Mucosa of descending colon (tissue), 3 donors: ENCODE data around the gene LACTB. TPM values are rescaled to one million over a fixed set of nuclear protein-coding genes. Genes with fewer than 3 reads are reported as not detected.

Experiments
- ATAC-seq: fragments of 200-7000 bp; cut with Tn5 transposase; one replicate; pipeline ENCODE4 v1.9.1; 2020; ENCODE audit warnings: mild to moderate bottlenecking, moderate library complexity
- DNase-seq, 3 donors: peaks; one replicate each; pipeline ENCODE4 v3.0.0-alpha.2; 2020
- H3K36me3 ChIP-seq: fragments of 200-600 bp; one replicate; pipeline ENCODE4 v1.8.0; 2021; ENCODE audit warnings: low read depth, mild to moderate bottlenecking
- H3K4me1 ChIP-seq: fragments of 200-600 bp; one replicate; pipeline ENCODE4 v1.8.0; 2021; ENCODE audit warnings: low read depth, mild to moderate bottlenecking
- H3K4me3 ChIP-seq: fragments of 200-600 bp; one replicate; pipeline ENCODE4 v1.8.0; 2021; ENCODE audit warnings: mild to moderate bottlenecking
- H3K9me3 ChIP-seq: fragments of 200-600 bp; one replicate; pipeline ENCODE4 v1.8.0; 2021; ENCODE audit warnings: mild to moderate bottlenecking
- intact Hi-C, 2 donors: fragments of 100-400 bp; cut with DNase I in 1 of 2; cut with micrococcal nuclease in 1 of 2; formaldehyde crosslinking; loops; one replicate each; pipeline versions ENCODE4 v1.11.0 to v1.11.1; 2022; cut with DNase I, micrococcal nuclease
- total RNA-seq, 3 donors: library from RNA; stranded (reverse); fragmentation: NEBNext Ultra II Directional in 2 of 3; extraction: Animal tissue kit (Norgen Biotek cat#: 25700) in 2 of 3; gene quantifications; one replicate each; pipeline versions ENCODE4 v1.2.1 to v1.2.4, GENCODE V29; 2021 to 2023
- TF ChIP-seq, protein P1 (sequence below): fragments of 200-600 bp; IDR thresholded peaks from one replicate; pipeline ENCODE4 v1.8.0; 2022; ENCODE audit warnings: antibody characterized with exemption, mild to moderate bottlenecking
- donor health status: DM: no; HTN: no; CAD: no; lungs with moderate emphysema.
- donor health status: DM: no; HTN: no; CAD: no.
- donor health status: DM: no; HTN: yes; CAD: no.

The LACTB gene
- total RNA-seq, 3 donors from 2014 or later, result 19.8 to 24.0 (median 21.1) TPM

DNA sequence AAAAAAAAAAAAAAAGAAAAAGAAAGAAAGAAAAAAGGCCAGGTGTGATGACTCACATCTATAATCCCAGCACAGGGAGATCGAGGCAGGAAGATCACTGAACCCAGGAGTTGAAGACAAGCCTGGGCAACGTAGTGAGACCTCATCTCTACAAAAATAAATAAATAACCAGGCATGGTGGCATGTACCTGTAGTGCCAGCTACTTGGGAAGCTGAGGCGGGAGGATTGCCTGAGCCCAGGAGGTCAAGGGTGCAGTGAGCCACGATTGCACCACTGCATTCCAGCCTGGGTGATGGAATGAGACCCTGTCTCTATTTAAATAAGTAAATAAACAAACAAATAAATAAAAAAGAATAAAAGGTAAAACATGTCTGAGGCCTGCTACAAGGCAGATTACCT is 39.3 kb upstream of the LACTB start:
- TF ChIP-seq, protein P1, sequence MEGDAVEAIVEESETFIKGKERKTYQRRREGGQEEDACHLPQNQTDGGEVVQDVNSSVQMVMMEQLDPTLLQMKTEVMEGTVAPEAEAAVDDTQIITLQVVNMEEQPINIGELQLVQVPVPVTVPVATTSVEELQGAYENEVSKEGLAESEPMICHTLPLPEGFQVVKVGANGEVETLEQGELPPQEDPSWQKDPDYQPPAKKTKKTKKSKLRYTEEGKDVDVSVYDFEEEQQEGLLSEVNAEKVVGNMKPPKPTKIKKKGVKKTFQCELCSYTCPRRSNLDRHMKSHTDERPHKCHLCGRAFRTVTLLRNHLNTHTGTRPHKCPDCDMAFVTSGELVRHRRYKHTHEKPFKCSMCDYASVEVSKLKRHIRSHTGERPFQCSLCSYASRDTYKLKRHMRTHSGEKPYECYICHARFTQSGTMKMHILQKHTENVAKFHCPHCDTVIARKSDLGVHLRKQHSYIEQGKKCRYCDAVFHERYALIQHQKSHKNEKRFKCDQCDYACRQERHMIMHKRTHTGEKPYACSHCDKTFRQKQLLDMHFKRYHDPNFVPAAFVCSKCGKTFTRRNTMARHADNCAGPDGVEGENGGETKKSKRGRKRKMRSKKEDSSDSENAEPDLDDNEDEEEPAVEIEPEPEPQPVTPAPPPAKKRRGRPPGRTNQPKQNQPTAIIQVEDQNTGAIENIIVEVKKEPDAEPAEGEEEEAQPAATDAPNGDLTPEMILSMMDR, result no peak
- Histone ChIP-seq H3K36me3 (no peaks in the 10 kb centered on the region), H3K4me1 (no peaks in the 10 kb centered on the region), H3K4me3 (no peak overlapping the region), H3K9me3 (no peaks in the 10 kb centered on the region)
- DNase-seq (no peak), ATAC-seq (no peak)
- intact Hi-C loops, result no loop called here

DNA sequence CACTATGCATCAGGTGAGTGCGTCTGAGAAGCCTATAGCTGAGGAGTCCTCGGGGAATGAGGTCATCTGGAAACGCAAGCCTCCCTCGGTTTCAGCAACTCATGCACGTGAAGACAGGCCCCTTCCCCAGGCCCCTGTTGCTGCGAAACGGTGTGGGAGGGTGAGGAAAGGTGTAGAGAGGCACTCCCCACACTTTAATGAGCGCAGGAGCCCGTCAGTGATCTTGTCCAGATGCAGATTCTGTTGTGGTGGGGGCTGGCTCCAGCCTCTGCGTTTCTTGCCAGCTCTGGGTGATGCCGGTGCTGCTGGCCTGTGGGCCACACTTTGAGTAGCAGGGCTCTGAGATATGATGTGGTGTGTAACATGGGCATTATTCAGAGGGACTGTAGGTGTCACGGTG is 38.6 kb upstream of the LACTB start:
- H3K4me3 ChIP-seq, result no peak overlapping the region
- H3K36me3 ChIP-seq, result no peaks in the 10 kb centered on the region
- no peak for DNase-seq
- intact Hi-C loops, result no loop called here
- no peaks in the 10 kb centered on the region for H3K4me1 ChIP-seq
- TF ChIP-seq, protein P1, result no peak
- ATAC-seq, result no peak
- H3K9me3 ChIP-seq, result no peaks in the 10 kb centered on the region

DNA sequence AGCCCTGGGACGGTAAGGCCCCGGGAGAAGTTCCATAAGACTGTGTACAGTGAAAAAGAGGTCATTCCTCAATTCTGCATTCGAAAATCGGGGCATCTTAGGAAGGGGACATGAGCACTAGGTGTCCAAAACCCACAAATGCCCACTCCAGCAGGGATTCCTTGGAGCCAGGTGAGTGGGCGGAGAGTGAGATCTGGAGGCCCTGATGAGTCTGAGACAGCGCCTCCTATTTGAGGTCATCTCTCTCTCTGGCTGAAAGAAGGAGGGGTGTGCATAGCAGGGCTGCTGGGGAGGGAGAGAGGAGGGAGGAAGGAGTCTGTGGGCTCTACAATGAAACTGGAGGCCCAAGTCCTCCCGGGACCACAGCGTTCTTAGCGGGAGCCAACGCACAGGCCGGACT is 38.1 kb upstream of the LACTB start:
- Histone ChIP-seq H3K4me1 (no peaks in the 10 kb centered on the region), H3K4me3 (no peak overlapping the region), H3K36me3 (no peaks in the 10 kb centered on the region), H3K9me3 (no peaks in the 10 kb centered on the region)
- TF ChIP-seq, protein P1, result no peak
- DNase-seq, result no peak
- intact Hi-C loops, result no loop called here
- ATAC-seq, result no peak

DNA sequence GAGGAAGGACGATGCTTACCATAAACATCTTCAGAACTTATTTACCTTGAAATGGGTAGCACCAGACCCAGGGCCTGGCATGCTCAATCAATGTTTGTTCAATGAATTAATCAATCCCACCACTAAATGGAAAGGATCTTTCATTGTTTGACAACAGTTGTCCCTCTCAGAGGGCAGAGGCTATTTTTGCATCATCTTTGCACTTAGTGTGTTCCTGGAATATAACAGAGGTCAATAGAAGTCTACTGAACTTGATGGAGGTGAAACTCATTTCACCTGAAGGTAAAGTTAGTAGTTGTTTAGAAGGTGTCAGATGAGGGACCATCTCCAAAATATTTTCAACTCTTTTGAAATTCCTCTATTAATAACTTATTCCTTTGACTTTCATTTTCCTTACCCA is 36.9 kb upstream of the LACTB start:
- ATAC-seq, result no peak
- Histone ChIP-seq H3K4me3 (no peak overlapping the region), H3K4me1 (peaks cover 4% of the 10 kb centered on the region), H3K9me3 (no peaks in the 10 kb centered on the region), H3K36me3 (no peaks in the 10 kb centered on the region)
- TF ChIP-seq, protein P1, result no peak
- intact Hi-C loops, result no loop called here
- DNase-seq, result no peak

DNA sequence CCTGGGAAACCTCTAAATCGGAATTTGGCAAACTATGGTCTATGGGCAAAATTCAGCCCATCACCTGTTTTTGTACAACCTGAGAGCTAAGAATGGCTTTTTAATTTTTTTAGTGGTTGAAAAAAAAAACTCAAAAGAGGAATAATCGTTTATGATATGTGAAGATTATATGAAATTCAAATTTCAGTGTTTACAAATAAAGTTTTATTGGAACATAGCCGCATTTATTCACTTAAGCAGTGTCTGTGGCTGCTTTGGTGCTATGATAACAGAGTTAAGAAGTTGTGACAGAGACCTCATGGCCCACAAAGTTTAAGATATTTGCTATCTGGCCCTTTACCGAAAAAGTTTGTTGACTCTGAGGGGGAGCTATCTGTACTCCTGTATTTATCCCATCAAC is 36.4 kb upstream of the LACTB start:
- DNase-seq (no peak), ATAC-seq (no peak)
- no peak overlapping the region for H3K4me3 ChIP-seq
- intact Hi-C loops, result no loop called here
- TF ChIP-seq, protein P1, result no peak
- no peaks in the 10 kb centered on the region for H3K9me3 ChIP-seq
- peaks cover 4% of the 10 kb centered on the region for H3K4me1 ChIP-seq
- no peaks in the 10 kb centered on the region for H3K36me3 ChIP-seq

DNA sequence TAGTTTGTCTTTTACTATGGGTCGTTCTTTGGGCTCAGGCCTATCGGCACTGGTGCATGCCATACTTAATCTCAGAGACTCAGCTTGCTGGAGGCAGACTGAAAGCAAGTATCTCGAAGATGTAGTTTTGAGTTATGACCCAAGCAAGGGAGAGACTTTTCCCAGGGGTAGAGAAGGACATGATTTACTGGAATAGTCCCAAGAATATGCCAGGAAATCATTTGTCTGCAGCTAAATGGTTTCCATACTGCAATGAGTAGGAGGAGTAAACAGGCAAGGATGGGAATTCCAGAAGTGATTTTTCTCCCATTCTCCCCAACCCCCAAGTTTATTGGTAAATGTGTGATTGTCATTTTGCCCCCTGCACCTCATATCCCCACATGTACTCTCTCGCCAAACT is 35.4 kb upstream of the LACTB start:
- Histone ChIP-seq H3K4me3 (no peak overlapping the region), H3K36me3 (no peaks in the 10 kb centered on the region), H3K4me1 (peaks cover 4% of the 10 kb centered on the region), H3K9me3 (no peaks in the 10 kb centered on the region)
- intact Hi-C loops, result no loop called here
- TF ChIP-seq, protein P1, result no peak
- no peak for DNase-seq
- no peak for ATAC-seq
